ENCODE results near the gene SART3. TPM values are rescaled to one million over a fixed set of nuclear protein-coding genes. Genes with fewer than 3 reads are reported as not detected.

The SART3 gene
- total RNA-seq, 2 experiments from 2014 or later: 78.7 to 80.9 TPM

DNA sequence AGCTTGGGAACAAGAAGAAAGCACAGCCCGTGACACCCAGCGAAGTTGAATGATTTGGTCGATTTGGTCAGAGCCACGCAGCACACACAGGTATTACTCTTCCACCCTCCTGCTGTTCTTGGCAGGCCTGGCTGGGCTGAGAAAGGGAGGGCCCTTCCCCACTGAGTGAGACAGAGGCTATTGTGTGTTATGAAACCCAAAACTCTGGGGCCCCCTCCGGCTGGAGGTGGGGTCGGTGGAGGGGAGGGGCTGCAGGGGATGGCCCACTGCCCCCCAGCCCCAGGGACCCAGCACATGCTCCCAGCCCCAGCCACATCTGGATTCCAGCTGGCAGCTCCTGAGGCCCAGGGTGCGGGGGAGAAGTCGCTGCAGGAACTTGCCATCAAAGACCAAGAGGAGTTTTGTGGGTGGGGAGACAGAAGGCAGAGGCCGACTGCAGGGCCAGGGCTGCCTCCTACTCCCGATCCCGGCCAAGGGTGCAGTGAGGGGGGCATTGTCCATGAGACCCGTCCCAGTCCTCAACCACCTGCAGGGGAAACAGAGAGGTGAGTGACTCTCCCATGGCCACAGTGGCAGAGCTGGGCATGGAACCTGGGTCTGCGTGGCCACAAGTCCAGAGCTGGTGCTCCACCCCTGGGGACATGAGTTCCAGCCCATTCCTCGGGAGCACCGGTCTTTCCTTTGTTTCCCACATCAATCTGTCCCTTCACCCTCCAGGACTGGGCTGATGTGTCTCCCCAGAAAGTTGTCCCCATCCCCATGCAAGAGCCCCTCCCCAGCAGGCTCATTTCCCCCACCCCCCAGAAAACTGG is 28.3 kb upstream of the SART3 start:
- no peaks in the 10 kb centered on the region for H3K27me3 Mint-ChIP-seq
- no peak for DNase-seq
- no peak overlapping the region for H3K4me3 Mint-ChIP-seq
- no peaks in the 10 kb centered on the region for H3K9me3 Mint-ChIP-seq
- no peaks in the 10 kb centered on the region for H3K36me3 Mint-ChIP-seq
- H3K4me1 Mint-ChIP-seq: no peaks in the 10 kb centered on the region
- H3K27ac Mint-ChIP-seq: no peak overlapping the region

- no peaks in the 10 kb centered on the region for H3K4me1 Mint-ChIP-seq
- H3K9me3 Mint-ChIP-seq: no peaks in the 10 kb centered on the region
- no peak overlapping the region for H3K4me3 Mint-ChIP-seq
- no peaks in the 10 kb centered on the region for H3K27me3 Mint-ChIP-seq
- no peak for DNase-seq
- H3K27ac Mint-ChIP-seq: no peak overlapping the region
- no peaks in the 10 kb centered on the region for H3K36me3 Mint-ChIP-seq
Measured at GRCh38 chr12:108587826-108588225, 26.9 kb upstream of the SART3 start.

DNA sequence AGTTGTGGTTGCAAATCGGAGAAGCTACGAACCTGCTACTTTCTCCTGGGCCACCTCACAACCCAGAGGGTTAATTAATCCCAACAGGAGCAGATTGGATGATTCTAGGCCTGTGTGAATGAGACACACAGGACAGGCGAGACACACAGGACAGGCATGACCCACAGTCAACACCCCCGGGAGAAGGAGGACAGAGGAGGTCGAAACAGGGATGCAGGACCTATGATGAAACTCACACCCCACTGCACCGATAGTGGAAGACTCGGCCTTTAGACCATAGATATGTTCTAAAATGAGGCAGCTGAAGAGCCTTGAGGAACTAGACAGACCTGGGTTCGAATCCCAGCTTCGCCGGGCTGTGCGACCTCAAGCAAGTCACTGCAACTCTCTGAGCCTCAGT is 25.3 kb upstream of the SART3 start:
- no peaks in the 10 kb centered on the region for H3K36me3 Mint-ChIP-seq
- DNase-seq: no peak
- no peaks in the 10 kb centered on the region for H3K27me3 Mint-ChIP-seq
- H3K27ac Mint-ChIP-seq: no peak overlapping the region
- H3K4me3 Mint-ChIP-seq: no peak overlapping the region
- no peaks in the 10 kb centered on the region for H3K4me1 Mint-ChIP-seq
- H3K9me3 Mint-ChIP-seq: no peaks in the 10 kb centered on the region

- Mint-ChIP-seq H3K27me3 (no peaks in the 10 kb centered on the region), H3K9me3 (no peaks in the 10 kb centered on the region), H3K4me3 (no peak overlapping the region), H3K4me1 (no peaks in the 10 kb centered on the region), H3K36me3 (no peaks in the 10 kb centered on the region), H3K27ac (no peak overlapping the region)
- no peak for DNase-seq
Measured at GRCh38 chr12:108585864-108586263, 24.9 kb upstream of the SART3 start.

GRCh38 chr12:108584456-108585065 is 23.6 kb upstream of the SART3 start:
- H3K4me1 Mint-ChIP-seq: no peaks in the 10 kb centered on the region
- H3K9me3 Mint-ChIP-seq: no peaks in the 10 kb centered on the region
- DNase-seq: no peak
- H3K4me3 Mint-ChIP-seq: no peak overlapping the region
- H3K27ac Mint-ChIP-seq: no peak overlapping the region
- H3K27me3 Mint-ChIP-seq: no peaks in the 10 kb centered on the region
- H3K36me3 Mint-ChIP-seq: no peaks in the 10 kb centered on the region

DNA sequence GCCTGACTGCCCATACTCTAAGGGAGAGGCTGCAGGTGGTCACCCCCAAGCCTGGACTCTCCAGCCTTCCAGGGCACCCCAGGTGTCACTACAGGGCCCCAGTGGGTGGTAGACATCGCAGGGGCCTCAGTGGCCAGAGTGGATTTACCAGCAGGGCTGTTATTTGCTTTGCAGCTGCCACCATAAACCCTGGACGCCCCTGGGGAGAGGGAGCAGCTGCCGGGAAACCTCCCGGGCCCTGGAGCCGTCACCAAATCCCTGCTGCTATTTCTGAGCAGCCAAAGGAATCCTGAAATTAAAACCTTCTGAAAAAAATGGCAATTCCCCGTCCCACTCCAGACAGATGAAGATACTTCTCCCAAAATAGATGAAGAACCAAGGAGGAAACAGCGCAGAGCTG is 23.0 kb upstream of the SART3 start:
- Mint-ChIP-seq H3K9me3 (peaks cover 2% of the 10 kb centered on the region), H3K4me1 (peaks cover 1% of the 10 kb centered on the region), H3K36me3 (peaks cover 1% of the 10 kb centered on the region), H3K4me3 (no peak overlapping the region), H3K27me3 (no peaks in the 10 kb centered on the region), H3K27ac (no peak overlapping the region)
- no peak for DNase-seq

DNA sequence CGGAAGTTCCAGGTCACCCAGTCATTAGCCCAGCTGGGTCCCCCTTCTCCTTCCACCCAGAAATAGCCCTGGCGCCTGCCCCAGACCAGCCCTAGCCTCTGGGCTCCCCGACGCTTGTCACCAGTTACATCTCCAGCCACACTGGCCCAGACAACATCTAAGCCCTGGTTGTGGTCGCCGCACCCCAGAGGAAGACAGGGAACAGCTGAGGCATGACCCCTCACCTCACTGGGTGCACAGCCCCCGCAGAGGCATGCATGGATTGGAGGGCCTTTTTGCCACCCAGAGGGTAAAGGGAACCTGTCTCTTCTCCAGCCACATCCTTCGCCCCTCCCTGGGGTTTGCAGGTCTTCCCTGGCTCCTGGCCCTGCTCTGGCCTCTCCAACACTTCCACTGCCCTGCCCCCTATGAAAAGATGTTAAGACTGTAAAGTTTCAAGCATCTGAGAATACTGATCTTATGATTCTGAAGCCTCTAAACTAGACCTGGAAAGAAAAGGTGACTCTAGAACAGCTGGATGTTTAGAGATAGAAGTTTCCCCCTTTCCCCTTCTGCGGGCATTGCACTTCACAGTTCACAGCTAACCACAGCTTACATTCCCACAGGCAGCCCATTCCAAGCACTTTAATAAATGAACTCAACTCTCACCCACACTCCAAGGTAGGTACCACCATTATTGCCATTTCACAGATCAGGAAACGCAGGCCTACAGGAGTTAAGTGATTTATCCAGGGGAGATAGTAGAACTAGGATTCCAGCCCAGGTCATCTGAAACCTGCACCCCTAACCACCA is 22.2 kb upstream of the SART3 start:
- no peak overlapping the region for H3K4me3 Mint-ChIP-seq
- no peak for DNase-seq
- H3K27me3 Mint-ChIP-seq: no peaks in the 10 kb centered on the region
- H3K9me3 Mint-ChIP-seq: peaks cover 7% of the 10 kb centered on the region
- H3K36me3 Mint-ChIP-seq: peaks cover 4% of the 10 kb centered on the region
- no peak overlapping the region for H3K27ac Mint-ChIP-seq
- H3K4me1 Mint-ChIP-seq: peaks cover 5% of the 10 kb centered on the region

GRCh38 chr12:108582509-108582908 is 21.5 kb upstream of the SART3 start:
- Mint-ChIP-seq H3K9me3 (peaks cover 7% of the 10 kb centered on the region), H3K27ac (no peak overlapping the region), H3K36me3 (peaks cover 4% of the 10 kb centered on the region), H3K4me3 (no peak overlapping the region), H3K4me1 (peaks cover 5% of the 10 kb centered on the region), H3K27me3 (no peaks in the 10 kb centered on the region)
- DNase-seq: no peak

DNA sequence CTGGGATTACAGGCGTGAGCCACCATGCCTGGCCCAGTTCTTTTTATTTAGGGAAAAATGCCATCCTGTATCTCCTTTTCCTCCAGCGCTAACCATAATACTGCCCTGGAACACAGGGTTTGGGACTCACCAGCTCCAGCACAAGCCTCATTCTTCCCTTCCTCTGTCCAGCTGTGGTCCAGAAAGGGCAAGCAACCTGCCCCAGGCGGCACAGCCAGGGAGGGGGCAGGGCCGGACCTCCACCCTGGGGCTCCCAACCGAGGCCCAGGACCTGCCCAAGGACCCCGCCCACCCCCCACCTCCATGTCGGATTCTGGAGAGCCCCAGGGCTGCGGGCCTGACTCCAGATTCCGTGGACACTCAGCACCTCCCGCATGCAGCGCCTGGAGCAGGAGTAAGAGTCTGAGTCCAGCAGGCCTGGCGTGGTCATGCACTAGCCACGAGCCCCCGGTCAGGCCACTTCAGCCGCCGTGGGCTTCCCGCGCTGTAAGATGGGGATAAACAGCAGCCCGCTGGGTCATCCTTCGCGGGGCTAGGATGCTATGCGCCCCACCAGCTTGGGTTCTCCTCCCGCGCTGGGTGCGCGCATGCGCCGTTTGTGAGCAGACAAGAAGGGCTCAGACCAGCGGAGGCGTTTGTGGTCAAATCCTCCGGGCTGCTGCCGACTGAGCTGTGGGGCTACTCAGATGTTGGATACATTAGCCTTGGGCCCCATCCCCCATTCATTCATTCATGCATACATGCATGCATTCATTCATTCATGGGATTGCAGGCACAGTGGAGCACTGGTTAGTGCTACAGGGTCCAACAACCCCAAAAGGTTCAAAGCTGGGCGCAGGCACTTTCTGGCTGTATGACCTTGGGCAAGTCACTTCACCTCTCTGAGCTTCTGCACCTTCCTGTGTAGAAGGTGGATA is 20.6 kb upstream of the SART3 start:
- Mint-ChIP-seq H3K4me1 (peaks cover 5% of the 10 kb centered on the region), H3K4me3 (no peak overlapping the region), H3K36me3 (peaks cover 4% of the 10 kb centered on the region), H3K27ac (no peak overlapping the region), H3K9me3 (peaks cover 7% of the 10 kb centered on the region), H3K27me3 (no peaks in the 10 kb centered on the region)
- DNase-seq: no peak

- Mint-ChIP-seq H3K36me3 (peaks cover 4% of the 10 kb centered on the region), H3K27me3 (no peaks in the 10 kb centered on the region), H3K4me3 (no peak overlapping the region), H3K27ac (no peak overlapping the region), H3K4me1 (peaks cover 13% of the 10 kb centered on the region), H3K9me3 (peaks cover 7% of the 10 kb centered on the region)
- DNase-seq: no peak
Measured at GRCh38 chr12:108580531-108580930, 19.6 kb upstream of the SART3 start.

DNA sequence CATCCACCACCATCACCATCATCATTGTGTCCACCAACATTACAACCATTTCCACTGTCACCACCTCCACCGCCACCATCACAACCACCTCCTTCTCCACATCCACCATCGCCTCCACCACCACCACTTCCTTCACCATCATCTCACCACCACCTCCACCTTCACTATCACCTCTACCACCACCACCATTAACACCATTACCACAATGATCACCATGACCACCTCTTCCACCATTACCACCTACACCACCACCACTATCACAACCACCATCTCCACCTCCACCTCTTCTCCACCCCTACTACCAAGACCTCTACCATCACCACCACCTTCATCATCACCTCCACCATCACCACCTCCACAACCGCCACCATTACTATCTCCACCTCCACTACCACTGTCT is 17.8 kb upstream of the SART3 start:
- Mint-ChIP-seq H3K4me3 (peak overlapping the region; percentile 19), H3K9me3 (peaks cover 7% of the 10 kb centered on the region), H3K27ac (no peak overlapping the region), H3K27me3 (no peaks in the 10 kb centered on the region), H3K4me1 (peaks cover 19% of the 10 kb centered on the region), H3K36me3 (peaks cover 6% of the 10 kb centered on the region)
- no peak for DNase-seq

- no peak overlapping the region for H3K27ac Mint-ChIP-seq
Measured at GRCh38 chr12:108578264-108578663, 17.3 kb upstream of the SART3 start.

DNA sequence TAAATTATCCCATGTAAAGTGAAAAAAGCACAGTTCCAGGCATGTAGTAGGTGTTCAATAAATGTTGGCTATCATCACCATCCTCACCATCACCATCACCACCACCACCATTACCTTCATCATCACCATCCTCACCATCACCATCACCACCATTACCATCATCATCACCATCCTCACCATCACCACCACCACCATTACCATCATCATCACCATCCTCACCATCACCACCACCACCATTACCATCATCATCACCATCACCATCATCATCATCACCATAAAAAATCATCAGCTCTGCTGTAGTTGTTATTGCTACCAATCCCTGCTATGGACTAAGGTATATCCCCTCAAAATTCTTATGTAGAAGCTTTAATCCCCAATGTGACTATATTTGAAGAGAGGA is 16.5 kb upstream of the SART3 start:
- Mint-ChIP-seq H3K4me1 (peaks cover 31% of the 10 kb centered on the region), H3K27me3 (no peaks in the 10 kb centered on the region), H3K36me3 (peaks cover 6% of the 10 kb centered on the region), H3K9me3 (peaks cover 7% of the 10 kb centered on the region), H3K27ac (no peak overlapping the region), H3K4me3 (no peak overlapping the region)
- no peak for DNase-seq

More at GRCh38 chr12:108578264-108578663, 17.3 kb upstream of the SART3 start:
- H3K9me3 Mint-ChIP-seq: peaks cover 7% of the 10 kb centered on the region
- H3K4me1 Mint-ChIP-seq: peaks cover 23% of the 10 kb centered on the region
- H3K4me3 Mint-ChIP-seq: no peak overlapping the region
- no peak for DNase-seq
- H3K36me3 Mint-ChIP-seq: peaks cover 6% of the 10 kb centered on the region
- no peaks in the 10 kb centered on the region for H3K27me3 Mint-ChIP-seq

- Mint-ChIP-seq H3K4me1 (peaks cover 38% of the 10 kb centered on the region), H3K9me3 (peaks cover 7% of the 10 kb centered on the region), H3K4me3 (no peak overlapping the region), H3K27me3 (no peaks in the 10 kb centered on the region), H3K36me3 (peaks cover 6% of the 10 kb centered on the region), H3K27ac (no peak overlapping the region)
- DNase-seq: no peak
Measured at GRCh38 chr12:108576660-108577234, 15.8 kb upstream of the SART3 start.
